ENCODE measurements around the gene PLXNA3.

DNA sequence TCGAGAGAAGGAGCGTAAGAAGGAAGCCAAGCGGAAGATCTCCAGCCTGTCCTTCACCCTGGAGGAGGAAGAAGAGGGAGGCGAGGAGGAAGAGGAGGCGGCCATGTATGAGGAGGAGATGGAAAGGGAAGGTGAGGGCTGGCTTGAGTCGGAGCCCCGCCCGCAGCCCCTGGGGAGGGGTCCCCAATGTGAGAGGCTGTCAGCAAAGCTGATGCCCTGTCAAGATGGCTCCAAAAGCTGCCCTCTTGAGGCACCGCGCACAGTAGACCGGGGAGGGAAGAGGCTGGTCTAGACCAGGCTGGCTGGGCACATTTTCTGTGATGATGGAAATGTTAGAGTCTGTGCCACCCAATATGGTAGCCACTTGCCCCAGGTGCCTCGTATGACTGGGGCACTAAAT, 11.7 kb upstream of the PLXNA3 start:
- TF ChIP-seq, protein P1, sequence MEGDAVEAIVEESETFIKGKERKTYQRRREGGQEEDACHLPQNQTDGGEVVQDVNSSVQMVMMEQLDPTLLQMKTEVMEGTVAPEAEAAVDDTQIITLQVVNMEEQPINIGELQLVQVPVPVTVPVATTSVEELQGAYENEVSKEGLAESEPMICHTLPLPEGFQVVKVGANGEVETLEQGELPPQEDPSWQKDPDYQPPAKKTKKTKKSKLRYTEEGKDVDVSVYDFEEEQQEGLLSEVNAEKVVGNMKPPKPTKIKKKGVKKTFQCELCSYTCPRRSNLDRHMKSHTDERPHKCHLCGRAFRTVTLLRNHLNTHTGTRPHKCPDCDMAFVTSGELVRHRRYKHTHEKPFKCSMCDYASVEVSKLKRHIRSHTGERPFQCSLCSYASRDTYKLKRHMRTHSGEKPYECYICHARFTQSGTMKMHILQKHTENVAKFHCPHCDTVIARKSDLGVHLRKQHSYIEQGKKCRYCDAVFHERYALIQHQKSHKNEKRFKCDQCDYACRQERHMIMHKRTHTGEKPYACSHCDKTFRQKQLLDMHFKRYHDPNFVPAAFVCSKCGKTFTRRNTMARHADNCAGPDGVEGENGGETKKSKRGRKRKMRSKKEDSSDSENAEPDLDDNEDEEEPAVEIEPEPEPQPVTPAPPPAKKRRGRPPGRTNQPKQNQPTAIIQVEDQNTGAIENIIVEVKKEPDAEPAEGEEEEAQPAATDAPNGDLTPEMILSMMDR (IDR thresholded peaks at IDR 0.05): no peak
- TF ChIP-seq POLR2A (IDR thresholded peaks at IDR 0.05): no peak
